H9 (cell line): Measurements from ENCODE around the gene ARHGAP1. TPM values are rescaled to one million over a fixed set of nuclear protein-coding genes. Genes with fewer than 3 reads are reported as not detected.

Experiments
- DNase-seq: peaks from one replicate; pipeline ENCODE4 v3.0.0-alpha.2; 2017
- H2AFZ ChIP-seq: one replicate; pipeline ENCODE4 v1.6.1; 2013; ENCODE audit warnings: mild to moderate bottlenecking, low read length, control low read depth, moderate library complexity
- H2AK5ac ChIP-seq: 2 replicates; pipeline ENCODE4 v1.6.1; 2013; ENCODE audit warnings: low read length, control low read depth, mixed read lengths; ENCODE audit not compliant: insufficient read length
- H2BK120ac ChIP-seq: one replicate; pipeline ENCODE4 v1.6.1; 2013; ENCODE audit warnings: low read depth, mild to moderate bottlenecking, low read length, control low read depth, inconsistent platforms; ENCODE audit not compliant: poor library complexity, severe bottlenecking
- H2BK12ac ChIP-seq: 2 replicates; pipeline ENCODE4 v1.6.1; 2013; ENCODE audit warnings: low read length, control low read depth, mixed read lengths, low read depth; ENCODE audit not compliant: insufficient read length
- H2BK15ac ChIP-seq: 2 replicates; pipeline ENCODE4 v1.6.1; 2013; ENCODE audit warnings: low read depth, low read length, control low read depth
- H2BK20ac ChIP-seq: one replicate; pipeline ENCODE4 v1.6.1; 2013; ENCODE audit warnings: low read depth, mild to moderate bottlenecking, low read length, control low read depth, inconsistent platforms; ENCODE audit not compliant: poor library complexity, severe bottlenecking
- H2BK5ac ChIP-seq: 2 replicates; pipeline ENCODE4 v1.6.1; 2013; ENCODE audit warnings: low read length, control low read depth, mixed read lengths; ENCODE audit not compliant: insufficient read length
- H3K14ac ChIP-seq: 2 replicates; pipeline ENCODE4 v1.6.1; 2013; ENCODE audit warnings: low read length, control low read depth; ENCODE audit not compliant: insufficient read depth
- H3K18ac ChIP-seq: 2 replicates; pipeline ENCODE4 v1.6.1; 2013; ENCODE audit warnings: low read depth, mild to moderate bottlenecking, mixed read lengths, low read length, control low read depth; ENCODE audit not compliant: insufficient read length
- H3K23ac ChIP-seq: 2 replicates; pipeline ENCODE4 v1.6.1; 2013; ENCODE audit warnings: low read length, control low read depth, mixed read lengths, low read depth; ENCODE audit not compliant: insufficient read length
- H3K23me2 ChIP-seq: 2 replicates; pipeline ENCODE4 v1.6.1; 2013; ENCODE audit warnings: low read depth, mild to moderate bottlenecking, mixed read lengths, low read length, control low read depth; ENCODE audit not compliant: insufficient read length, poor library complexity, severe bottlenecking
- H3K27ac ChIP-seq: 2 replicates; pipeline ENCODE4 v1.5.1; 2013; ENCODE audit warnings: low read length, control low read depth, mixed read lengths, low read depth; ENCODE audit not compliant: insufficient read length
- H3K27me3 ChIP-seq: 2 replicates; pipeline ENCODE4 v1.6.1; 2013; ENCODE audit warnings: low read length, control low read depth, inconsistent platforms; ENCODE audit not compliant: insufficient read depth
- H3K4ac ChIP-seq: 2 replicates; pipeline ENCODE4 v1.6.1; 2013; ENCODE audit warnings: low read depth, mild to moderate bottlenecking, control low read depth, inconsistent platforms, low read length, moderate library complexity
- H3K4me1 ChIP-seq: 2 replicates; pipeline ENCODE4 v1.6.1; 2013; ENCODE audit warnings: low read length, control low read depth, inconsistent platforms; ENCODE audit not compliant: insufficient read depth
- H3K4me2 ChIP-seq: 2 replicates; pipeline ENCODE4 v1.6.1; 2013; ENCODE audit warnings: low read length, control low read depth, mixed read lengths; ENCODE audit not compliant: insufficient read length, insufficient read depth
- H3K56ac ChIP-seq: 2 replicates; pipeline ENCODE4 v1.6.1; 2013; ENCODE audit warnings: low read depth, mild to moderate bottlenecking, mixed read lengths, low read length, control low read depth; ENCODE audit not compliant: insufficient read length
- H3K79me1 ChIP-seq: 2 replicates; pipeline ENCODE4 v1.6.1; 2013; ENCODE audit warnings: low read depth, mild to moderate bottlenecking, moderate library complexity, low read length, control low read depth, inconsistent platforms; ENCODE audit not compliant: insufficient read depth, poor library complexity, severe bottlenecking
- H3K79me2 ChIP-seq: 2 replicates; pipeline ENCODE4 v1.6.1; 2013; ENCODE audit warnings: low read length, control low read depth, inconsistent platforms; ENCODE audit not compliant: insufficient read depth
- H3K9ac ChIP-seq: 2 replicates; pipeline ENCODE4 v1.6.1; 2013; ENCODE audit warnings: low read length, control low read depth, mixed read lengths; ENCODE audit not compliant: insufficient read length; ENCODE audit errors: extremely low read depth
- H3K9me3 ChIP-seq: one replicate; pipeline ENCODE4 v1.6.1; 2013; ENCODE audit warnings: low read depth, low read length, inconsistent platforms; ENCODE audit not compliant: control insufficient read depth
- H3T11ph ChIP-seq: one replicate; pipeline ENCODE4 v1.6.1; 2013; ENCODE audit warnings: mild to moderate bottlenecking, low read length, control low read depth, inconsistent platforms
- H4K20me1 ChIP-seq: one replicate; pipeline ENCODE4 v1.6.1; 2013; ENCODE audit not compliant: control insufficient read depth, insufficient read length, insufficient read depth
- H4K5ac ChIP-seq: 2 replicates; pipeline ENCODE4 v1.6.1; 2013; ENCODE audit warnings: low read depth, mild to moderate bottlenecking, mixed read lengths, low read length, control low read depth; ENCODE audit not compliant: insufficient read length
- H4K8ac ChIP-seq: replicated peaks from 2 replicates; pipeline ENCODE4 v1.6.1; 2013; ENCODE audit warnings: low read length, control low read depth, mixed read lengths, low read depth; ENCODE audit not compliant: insufficient read length
- H4K91ac ChIP-seq: 2 replicates; pipeline ENCODE4 v1.6.1; 2013; ENCODE audit warnings: low read depth, mild to moderate bottlenecking, moderate library complexity, mixed read lengths, low read length, control low read depth; ENCODE audit not compliant: insufficient read length
- H3K27ac Mint-ChIP-seq, 3 experiments: 2 replicates in 2 of 3; 3 replicates in 1 of 3; pipeline ENCODE4 v1.8.0; 2020 to 2021; ENCODE audit warnings: mixed read lengths in 3 of 3, mild to moderate bottlenecking in 1 of 3, moderate library complexity in 1 of 3
- H3K27me3 Mint-ChIP-seq: 2 replicates; pipeline ENCODE4 v1.8.0; 2021; ENCODE audit warnings: low read depth, mild to moderate bottlenecking, moderate library complexity, mixed read lengths
- H3K36me3 Mint-ChIP-seq, 3 experiments: 2 replicates in 2 of 3; 3 replicates in 1 of 3; pipeline ENCODE4 v1.8.0; 2020 to 2021; ENCODE audit warnings: low read depth in 3 of 3, mixed read lengths in 3 of 3; ENCODE audit not compliant: insufficient read depth in 1 of 3
- H3K4me1 Mint-ChIP-seq, 2 experiments: 2 replicates each; pipeline ENCODE4 v1.8.0; 2020; ENCODE audit warnings: mixed read lengths in 2 of 2
- H3K4me3 Mint-ChIP-seq, 2 experiments: 2 replicates in 1 of 2; 3 replicates in 1 of 2; pipeline ENCODE4 v1.8.0; 2020 to 2021; ENCODE audit warnings: mild to moderate bottlenecking in 2 of 2, mixed read lengths in 2 of 2, moderate library complexity in 1 of 2
- H3K9me3 Mint-ChIP-seq, 2 experiments: 2 replicates in 1 of 2; 3 replicates in 1 of 2; pipeline ENCODE4 v1.8.0; 2020; ENCODE audit warnings: mild to moderate bottlenecking in 2 of 2, mixed read lengths in 2 of 2, moderate library complexity in 1 of 2
- WGBS: extraction: QIAGEN DNeasy Blood & Tissue Kit; methylation state at CpG from one replicate; pipeline ENCODE4 v1.1.7; 2013; ENCODE audit warnings: missing lambda C conversion rate, low lambda C conversion rate, mixed read lengths; ENCODE audit not compliant: insufficient read length; ENCODE audit errors: extremely low coverage; 5-methylcytosine and 5-hydroxymethylcytosine counted together
- total RNA-seq: library from RNA; stranded (reverse); gene quantifications from 2 replicates; pipeline ENCODE4 v1.2.1, GENCODE V29; 2021
- TF ChIP-seq, protein P1 (sequence below): fragments of 200-600 bp; sonication (generic); conservative IDR thresholded peaks from 3 replicates; pipeline ENCODE4 v1.8.0; 2021; ENCODE audit warnings: antibody characterized with exemption, mild to moderate bottlenecking

Gene ARHGAP1
- total RNA-seq, 1 experiment from 2014 or later: 45.3 TPM

DNA sequence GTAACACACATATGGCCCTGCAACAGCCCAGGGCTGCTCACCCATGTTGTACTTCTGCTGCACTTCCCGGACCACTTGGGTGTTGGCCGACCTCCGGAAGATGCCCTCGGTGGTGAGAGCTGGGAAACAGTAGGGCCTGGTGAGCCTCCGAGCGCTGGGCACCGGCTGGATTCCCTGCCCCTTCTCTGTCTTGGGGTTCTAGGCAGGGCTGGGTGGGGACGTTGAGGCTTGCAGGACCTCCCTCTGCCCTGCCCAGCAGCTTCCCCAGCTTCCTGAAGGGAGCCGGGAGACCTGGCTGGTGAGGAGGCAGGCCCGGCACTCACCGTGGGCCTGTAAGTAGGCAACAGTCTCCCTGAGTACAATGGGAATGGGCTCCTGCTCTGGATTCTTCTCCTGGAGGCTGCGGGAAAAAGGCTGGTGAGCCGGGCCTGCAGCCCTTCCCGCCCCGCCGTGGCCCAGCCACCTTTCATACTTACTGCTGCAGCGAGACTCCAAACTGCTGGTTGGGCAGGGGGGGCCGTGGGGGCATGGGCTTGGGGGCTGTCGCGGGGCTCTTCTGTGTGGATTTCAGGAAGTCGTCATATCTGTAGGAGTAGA, 20.2 kb downstream of the ARHGAP1 start:
- Histone ChIP-seq H2BK12ac (no peak overlapping the region), H2BK5ac (no peak overlapping the region), H3K4ac (no peak overlapping the region), H2AK5ac (no peak overlapping the region), H3K27ac (no peak overlapping the region), H3K56ac (no peak overlapping the region), H3K18ac (no peak overlapping the region), H4K20me1 (no peaks in the 10 kb centered on the region), H3K79me2 (no peaks in the 10 kb centered on the region), H3K4me2 (no peak overlapping the region), H4K5ac (no peak overlapping the region), H3K23me2 (no peaks in the 10 kb centered on the region), H3K79me1 (no peaks in the 10 kb centered on the region), H3K4me1 (no peaks in the 10 kb centered on the region), H3K27me3 (no peaks in the 10 kb centered on the region), H3T11ph (no peak overlapping the region), H2BK15ac (no peak overlapping the region), H3K23ac (no peak overlapping the region), H4K8ac (no peak overlapping the region), H3K9ac (no peak overlapping the region), H3K14ac (no peak overlapping the region), H2AFZ (no peak overlapping the region), H2BK120ac (no peak overlapping the region), H4K91ac (no peak overlapping the region), H2BK20ac (no peak overlapping the region), H3K9me3 (no peaks in the 10 kb centered on the region)
- H3K4me1 Mint-ChIP-seq: peaks cover 2 to 3% of the 10 kb centered on the region in 2 experiments
- peaks cover 0 to 15% (median 9%) of the 10 kb centered on the region in 3 experiments; a peak in 4 of 7 replicates for H3K36me3 Mint-ChIP-seq
- no peak for DNase-seq
- no peak overlapping the region for H3K4me3 Mint-ChIP-seq
- WGBS: no CpG with 5 or more reads among the region's 21 CpGs
- H3K9me3 Mint-ChIP-seq: no peaks in the 10 kb centered on the region
- TF ChIP-seq, protein P1, sequence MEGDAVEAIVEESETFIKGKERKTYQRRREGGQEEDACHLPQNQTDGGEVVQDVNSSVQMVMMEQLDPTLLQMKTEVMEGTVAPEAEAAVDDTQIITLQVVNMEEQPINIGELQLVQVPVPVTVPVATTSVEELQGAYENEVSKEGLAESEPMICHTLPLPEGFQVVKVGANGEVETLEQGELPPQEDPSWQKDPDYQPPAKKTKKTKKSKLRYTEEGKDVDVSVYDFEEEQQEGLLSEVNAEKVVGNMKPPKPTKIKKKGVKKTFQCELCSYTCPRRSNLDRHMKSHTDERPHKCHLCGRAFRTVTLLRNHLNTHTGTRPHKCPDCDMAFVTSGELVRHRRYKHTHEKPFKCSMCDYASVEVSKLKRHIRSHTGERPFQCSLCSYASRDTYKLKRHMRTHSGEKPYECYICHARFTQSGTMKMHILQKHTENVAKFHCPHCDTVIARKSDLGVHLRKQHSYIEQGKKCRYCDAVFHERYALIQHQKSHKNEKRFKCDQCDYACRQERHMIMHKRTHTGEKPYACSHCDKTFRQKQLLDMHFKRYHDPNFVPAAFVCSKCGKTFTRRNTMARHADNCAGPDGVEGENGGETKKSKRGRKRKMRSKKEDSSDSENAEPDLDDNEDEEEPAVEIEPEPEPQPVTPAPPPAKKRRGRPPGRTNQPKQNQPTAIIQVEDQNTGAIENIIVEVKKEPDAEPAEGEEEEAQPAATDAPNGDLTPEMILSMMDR: no peak
- H3K27me3 Mint-ChIP-seq: no peaks in the 10 kb centered on the region; the same call in 1 of the 2 replicates
- H3K27ac Mint-ChIP-seq: no peak overlapping the region
